ENCODE results near the gene SRGAP3.

Gene SRGAP3

DNA sequence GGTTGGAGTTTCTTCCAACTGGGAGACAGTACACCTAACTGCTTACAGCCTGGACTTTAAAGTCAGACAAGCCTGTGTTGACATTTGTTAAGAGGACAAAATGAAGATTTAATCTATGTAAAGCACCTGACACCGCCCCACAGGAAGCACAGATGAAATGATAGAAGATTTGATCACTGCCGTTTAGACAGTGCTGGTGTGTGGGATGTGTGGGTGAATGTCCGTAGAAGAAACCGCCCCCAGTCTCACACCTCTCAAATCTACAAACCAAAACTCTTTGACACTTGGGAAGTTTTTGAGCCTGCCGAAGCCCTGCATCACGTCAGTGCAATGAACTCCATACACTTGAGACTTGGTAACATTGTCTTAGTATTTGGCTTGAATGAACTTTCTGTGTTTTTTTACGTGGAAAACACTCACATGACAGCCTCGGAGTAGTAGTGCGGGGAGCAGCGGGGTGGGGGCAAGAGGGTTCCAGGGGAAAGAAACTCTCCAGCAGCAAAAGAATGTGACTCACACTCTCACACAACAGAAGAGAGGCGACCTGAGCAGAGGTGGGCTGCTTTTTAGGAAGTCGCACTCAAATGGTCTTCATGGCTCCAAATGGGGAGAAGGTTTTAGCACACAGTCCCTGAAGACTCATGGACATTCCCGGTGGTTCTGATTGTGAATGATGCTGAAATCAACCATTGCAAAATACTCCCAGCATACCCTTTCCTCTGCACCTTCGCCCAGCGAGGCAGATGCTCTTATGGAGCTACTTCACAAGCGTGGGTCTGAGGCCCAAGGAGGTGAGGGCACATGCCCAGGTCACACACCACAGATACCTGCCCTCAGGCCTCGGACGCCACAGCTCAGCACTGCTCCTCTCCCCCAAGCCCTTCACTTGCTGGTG, 79.2 kb downstream of the SRGAP3 start:
- DNase-seq = no peak

DNA sequence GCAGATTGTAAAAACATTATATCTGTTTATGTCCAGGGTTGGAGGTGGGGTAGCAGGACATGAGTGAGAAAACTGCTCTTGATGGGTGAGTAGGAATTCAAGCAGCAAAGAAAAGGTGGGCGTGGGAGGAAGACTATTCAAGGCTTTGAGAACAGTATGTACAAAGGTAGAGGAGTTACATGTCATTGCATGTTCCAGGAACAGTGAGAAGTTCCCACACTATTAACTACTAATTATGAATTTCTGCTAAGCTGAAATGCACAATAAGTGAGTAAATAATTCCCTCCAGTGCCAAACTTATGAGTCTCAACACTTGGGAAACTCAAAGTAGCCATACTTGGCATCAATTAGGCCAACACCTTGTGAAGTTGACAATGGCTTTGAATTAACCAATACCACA, 80.1 kb downstream of the SRGAP3 start:
- no peak for DNase-seq

DNA sequence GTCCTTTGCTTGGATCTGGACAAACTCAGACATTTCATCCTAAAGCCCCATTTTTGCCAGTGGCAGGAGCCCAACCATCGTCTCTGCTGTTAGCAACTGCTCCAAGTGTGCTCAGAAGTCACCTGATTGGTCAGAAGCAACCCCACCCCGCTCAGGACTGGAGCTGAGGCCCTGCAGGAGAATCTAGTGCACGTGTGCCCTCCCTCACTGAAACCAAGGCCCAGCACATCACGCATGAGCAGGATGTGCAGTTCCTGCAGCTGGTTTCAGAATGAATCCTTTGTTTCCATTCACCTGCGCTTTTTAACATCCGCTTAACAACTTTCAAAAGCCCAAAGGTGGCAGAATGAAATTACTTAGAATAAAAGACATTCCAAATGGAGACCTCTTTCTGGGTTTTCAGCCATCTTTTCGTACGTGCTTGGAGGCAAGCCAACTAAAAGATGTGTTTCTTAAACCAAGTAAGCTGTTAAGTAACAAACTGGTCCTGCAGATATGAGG, 81.2 kb downstream of the SRGAP3 start:
- DNase-seq = peak in 1 of 4 experiments; percentile 5

DNA sequence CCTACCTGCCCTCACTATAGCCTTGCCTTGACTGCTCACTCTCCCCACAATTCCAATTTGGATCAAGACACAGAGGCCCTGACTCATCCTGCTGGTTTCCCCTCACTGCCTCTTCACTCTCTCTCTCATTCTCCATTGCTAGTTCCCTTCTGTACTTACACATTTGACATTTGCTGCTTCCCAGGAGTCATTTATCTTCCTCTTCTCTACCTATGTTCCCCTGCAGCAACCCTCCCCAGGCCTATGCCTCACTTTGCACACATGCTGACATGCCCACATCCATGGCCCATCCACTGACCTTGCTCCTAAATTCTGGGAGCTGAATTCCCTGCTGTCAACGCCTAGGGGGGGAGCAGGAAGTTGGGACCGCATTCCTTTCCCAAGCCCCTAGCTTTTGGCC, 82.2 kb downstream of the SRGAP3 start:
- DNase-seq = no peak

DNA sequence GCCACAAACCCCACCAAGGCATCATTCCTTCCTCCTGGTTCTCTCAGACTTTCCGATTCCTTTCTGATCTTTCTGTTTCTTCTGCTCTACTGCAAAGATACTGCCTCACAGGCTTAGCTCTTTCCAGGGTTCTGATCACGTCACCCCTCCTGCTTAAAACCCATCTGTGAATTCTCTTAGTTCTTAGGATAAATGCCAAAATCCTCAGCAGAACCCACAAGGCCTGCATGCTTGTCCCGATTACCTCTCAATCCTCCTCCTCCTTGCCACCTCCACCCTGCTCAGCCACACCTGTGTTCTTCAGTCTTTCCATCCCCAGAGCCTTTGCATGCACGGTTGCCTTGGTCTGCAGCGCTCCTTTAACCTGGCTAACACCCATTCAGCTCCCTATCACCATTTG, 84.0 kb downstream of the SRGAP3 start:
- DNase-seq = no peak

DNA sequence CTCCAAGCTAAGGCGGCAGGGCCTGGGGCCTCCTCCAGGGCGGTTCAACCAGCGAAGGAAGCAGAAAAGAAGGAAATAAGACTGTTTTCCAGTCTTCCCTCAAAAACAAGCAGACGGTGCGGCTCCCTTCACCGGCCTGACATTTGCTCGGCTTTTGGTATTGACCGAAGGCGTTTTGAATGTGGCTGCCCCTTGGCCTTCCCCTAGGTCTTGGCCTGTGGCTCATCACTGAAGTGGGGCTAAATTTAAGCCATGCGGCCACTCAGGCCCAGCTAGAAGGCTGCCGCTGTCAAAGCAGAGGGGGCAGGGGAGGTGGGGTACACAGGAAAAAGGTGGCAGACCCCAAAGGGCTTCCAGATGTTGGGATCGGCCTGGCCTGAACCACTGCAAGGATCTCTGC, 86.2 kb downstream of the SRGAP3 start:
- DNase-seq = no peak

DNA sequence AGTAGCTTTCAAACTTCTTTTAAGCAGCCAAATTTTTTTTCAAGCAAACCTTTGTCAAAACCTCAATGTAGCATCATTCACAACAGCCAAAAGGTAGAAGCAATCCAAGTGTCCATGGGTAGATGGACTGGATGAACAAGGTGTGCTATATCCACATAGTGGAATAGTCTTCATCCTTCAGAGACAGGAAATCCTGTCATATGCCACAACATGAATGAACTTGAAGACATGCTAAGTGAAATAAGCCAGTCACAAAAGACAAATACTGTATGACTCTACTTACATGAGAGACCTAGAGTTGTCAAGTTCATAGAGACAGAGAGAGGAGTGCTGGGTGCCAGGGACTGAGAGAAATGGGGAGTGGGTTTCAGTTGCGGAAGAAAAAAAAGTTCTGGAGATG, 87.6 kb downstream of the SRGAP3 start:
- DNase-seq = no peak

DNA sequence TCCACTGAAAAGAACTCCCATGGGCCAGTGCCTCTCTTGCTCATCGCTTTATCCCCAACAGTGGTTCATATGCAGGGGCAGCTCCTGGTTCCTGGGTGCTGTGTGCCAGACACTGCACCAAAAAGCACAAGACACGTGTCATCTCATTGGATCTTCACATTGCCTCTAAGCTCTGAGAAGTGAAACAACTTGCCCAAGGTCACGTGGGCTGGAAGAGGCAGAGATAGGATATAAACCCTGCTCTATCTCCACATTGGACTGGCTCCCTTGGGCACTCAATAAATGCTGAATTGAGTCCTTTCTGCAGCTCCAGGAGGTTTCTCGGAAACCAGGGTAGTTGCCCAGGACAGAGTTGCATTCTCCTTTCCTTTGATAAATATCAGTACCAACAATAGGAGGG, 88.1 kb downstream of the SRGAP3 start:
- DNase-seq = no peak

DNA sequence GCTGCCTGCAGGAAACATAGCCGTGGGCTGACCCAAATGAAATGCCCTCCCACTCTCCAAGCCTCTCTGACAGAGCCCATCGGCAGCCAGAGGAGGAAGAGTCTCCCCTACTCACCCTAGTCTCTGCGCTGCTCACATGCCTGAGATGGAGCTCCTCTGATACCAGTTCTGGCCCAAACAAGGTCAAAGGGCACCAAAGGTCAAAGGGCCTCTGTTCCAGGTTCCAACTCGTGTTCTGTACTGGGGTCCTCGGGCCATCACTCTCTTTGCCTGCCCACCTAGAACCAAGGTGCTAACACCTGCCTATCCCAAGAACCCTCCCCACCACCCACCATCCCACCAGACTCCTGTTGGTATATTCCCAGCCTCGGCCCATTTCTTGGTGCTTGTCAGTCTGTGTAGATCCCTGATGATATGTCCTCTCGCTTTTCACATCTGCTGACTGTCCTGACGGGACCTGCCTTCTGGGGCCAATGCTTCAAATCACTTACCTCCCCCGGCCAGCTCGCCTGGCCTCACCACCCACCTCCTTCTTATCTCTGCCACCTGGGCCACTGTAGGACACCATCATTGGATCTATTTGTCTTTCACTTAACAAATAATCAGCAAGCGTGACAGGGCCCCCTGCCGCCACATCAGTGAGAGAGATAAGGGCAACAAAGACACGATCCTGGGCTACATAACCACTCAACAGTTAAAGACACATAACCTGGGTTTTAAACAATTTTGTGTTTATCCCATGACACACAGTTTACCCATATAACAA, 90.4 kb downstream of the SRGAP3 start:
- no peak for DNase-seq

DNA sequence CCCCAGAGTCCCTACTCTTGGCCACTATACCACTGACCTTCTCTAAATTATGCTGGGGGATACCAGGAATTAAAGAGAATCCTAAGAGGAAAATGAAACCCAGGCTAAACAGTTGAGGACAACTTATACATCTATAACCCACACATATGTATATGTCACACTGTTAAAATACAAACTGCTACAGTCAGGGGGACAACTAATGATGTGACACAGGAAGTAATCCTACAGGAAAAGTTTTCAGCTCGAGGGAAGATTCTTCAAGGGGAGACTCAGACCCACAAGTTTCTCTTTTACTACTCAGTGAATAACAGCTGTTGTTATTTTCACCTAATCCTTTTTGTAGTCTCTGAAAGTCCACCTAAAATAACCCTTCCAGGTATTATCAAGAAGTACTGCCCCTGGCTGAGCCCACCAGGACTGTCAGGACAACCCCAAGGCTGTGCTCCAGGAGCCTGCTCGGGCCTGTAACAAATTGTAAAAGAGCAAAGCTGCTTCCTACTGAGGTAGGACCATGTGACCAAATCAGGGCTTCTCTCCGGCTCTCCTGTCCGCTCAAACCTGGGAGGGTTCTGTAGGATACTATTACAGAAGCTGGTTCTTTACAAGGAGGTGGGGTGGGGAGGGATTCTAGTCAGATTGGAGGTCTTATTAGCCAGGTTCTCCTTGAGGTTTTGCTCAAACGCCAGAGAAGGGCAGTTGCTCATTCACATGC, 91.6 kb downstream of the SRGAP3 start:
- no peak for DNase-seq

DNA sequence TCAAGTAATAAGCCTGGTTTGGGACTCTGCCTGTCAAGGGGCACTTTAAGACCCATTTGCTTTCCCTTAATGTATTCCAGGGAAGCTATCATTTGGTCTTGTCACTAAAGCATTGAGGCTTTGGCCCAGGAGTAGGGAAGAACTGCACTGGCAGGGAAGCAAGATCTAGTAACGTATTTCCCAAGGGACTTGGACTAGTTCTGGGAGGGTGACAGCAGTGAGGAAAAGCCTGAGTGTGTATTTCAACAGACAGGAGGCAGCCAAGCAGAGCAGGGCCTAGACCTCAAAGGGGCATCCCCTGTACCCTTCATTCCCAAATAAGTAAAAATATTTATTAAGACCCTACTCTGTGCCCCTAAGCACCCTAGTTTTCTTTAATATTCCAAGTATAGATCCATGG, 92.8 kb downstream of the SRGAP3 start:
- DNase-seq = no peak

DNA sequence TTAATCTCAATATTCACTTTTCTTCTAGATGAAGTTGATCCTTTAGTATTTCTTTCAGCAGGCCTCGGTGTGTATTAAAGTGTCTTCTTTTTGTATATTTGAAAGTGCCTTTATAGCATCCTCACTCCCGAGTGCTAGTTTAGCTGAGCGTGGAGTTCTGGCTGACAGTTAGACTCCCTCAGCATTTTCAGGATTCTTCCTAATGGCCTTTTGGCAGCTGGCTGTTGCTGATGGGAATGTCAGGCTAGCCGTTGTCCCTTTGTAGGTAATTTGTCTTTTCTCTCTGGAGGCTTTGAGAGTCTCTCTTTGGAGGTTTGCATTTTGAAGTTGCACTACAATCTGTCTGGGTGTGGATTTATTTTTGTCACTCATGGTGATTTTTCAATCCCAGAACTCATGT, 94.4 kb downstream of the SRGAP3 start:
- DNase-seq = no peak

DNA sequence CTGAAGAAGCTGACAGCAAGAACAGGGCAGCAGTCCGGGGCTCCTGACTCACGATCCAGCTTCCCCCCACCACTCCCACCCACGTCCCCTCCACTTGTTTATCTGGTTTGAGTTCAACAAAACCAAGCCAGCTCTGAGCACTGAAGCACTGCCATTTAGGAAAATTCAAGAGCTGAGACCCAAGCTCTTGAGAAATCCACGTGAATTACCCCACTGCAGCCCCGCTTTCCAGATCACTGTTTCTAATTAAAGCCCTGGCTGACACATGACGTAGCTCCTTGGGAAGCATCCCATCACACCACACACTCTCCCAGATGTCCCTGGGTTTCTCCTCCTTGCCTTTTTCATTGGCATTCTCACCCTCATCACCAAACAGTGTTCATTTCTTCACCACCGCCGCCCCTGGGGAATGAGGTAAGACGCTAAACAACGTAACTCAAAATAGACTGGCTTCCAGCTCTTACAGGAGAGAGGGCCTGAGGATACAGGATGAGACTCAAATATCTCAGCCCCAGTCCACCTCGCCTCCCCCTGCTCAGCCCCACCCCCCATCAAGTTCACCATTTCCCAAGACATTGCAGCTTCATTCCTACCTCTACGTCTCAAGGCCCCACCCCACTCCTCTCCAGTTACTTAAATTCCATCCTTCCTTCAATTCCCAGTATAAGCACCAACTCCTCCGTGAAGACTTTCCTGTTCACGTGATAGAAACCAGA, 95.4 kb downstream of the SRGAP3 start:
- no peak for DNase-seq

DNA sequence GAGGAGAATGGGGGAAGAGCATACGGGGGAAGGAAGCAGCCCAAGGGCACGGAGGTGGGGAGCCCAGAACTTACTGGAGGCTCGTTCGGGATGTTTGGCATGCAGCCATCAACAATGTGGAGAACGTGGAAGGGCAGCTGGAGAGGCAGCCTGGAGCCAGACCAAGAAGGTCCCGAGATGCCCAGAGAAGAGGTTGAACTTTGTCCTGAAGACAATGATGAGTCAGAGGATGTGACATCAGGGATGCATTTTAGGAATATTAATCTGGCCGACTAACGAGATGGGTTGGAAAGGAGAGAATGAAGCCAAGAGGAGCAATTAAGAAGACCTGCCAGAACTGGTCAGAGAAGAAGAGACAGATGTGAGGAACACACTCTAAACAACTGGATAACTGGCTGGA, 98.2 kb downstream of the SRGAP3 start:
- DNase-seq = no peak

DNA sequence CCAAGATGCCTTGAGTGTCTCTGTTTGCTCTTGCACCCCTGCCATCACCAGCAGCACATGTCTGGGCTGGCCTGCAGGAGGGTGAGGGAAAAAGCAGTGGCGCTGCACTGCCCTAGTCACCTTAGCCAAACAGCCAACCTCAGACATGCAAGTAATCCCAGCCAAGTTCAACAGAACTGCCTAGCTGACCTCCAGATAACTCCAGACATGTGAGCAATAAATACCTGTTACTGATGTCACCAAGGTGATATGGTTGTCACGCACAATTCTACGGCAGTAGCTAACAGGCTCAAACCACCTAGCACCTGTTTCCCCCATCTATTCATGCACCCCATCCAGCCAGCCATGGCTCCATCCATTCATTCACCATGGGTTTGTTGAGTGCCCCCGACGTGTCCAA, 99.9 kb downstream of the SRGAP3 start:
- no peak for DNase-seq

DNA sequence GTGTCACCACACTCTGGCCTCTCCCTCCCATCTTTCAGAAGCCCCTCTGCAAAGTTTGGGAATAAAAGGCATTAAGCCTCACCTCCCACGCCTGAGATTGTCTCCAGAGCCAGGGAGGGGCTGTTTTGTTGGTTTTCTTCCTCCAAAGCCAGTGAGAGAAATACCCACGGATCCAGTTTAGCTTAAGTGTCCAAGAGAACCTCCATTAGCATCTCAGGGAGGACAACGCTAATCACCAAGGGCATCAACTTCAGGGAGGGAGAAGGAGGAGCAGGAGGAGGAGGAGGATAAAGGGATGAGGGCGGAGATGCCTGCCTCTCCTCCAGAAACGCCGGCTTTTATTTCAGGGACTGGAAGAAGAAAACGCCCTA, 101.6 kb downstream of the SRGAP3 start:
- no peak for DNase-seq

DNA sequence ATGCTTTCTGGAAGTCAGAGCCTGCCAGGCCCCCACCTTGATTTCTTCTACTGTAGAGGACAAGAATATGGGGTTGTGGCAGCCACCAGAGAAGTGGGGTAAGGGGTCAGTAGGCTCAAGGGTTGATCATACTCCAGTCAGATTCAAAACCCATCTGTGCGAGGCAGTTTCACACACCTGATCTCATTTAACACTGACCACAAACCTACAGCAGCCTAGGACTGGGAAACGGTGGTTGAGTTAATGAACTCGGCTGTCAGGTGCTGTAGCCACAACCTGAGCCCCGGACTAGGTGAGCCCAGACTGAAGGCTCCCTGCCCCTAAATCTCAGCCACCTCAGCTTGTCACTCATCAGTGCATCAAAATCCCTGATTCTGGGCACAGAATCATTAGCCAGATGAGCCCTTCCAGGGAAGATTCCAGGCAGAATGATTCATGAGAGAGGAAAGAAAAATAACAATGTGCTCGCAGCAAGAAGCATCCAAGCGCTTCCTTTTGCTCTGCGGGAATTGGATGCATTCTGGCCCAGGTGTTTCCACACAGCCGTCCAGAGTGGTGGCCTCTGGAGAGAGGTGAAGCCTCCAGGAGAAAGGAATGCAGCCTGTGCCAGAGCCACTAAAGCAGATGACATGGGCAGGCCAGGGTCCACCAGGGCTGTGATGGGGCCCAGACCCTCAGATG, 102.1 kb downstream of the SRGAP3 start:
- no peak for DNase-seq

DNA sequence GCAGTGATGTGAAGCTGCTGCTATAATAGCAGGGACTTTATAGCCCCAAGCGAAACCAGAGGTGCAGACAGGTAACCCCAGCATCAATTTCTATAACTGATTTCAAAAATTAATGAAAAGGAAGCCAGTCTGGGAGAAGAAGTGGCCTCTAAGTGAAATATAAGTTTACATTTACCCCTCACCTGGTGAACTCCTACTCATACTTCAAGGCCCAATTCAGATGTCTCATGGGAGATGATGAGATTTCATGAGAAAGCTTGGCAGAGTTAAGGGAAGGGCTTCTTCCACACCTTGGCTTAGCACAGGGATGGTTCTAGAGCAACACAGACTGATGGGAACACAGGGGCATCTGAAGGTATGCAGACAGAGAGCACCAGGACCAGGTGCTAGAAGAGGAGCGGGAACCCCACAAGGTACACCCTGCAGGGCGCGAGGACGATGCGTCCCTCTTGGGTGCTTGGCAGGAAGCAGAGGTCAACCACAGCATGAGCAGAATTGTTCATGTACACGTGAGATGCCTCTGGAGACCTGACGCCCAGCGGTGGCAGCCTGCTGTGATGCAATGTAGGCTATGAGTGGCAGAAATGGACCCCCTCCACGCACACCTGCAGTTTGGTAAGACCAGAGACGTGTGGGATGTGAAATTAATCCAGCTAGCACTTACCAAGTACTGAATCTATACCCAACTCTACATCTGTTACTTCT, 102.9 kb downstream of the SRGAP3 start:
- no peak for DNase-seq

DNA sequence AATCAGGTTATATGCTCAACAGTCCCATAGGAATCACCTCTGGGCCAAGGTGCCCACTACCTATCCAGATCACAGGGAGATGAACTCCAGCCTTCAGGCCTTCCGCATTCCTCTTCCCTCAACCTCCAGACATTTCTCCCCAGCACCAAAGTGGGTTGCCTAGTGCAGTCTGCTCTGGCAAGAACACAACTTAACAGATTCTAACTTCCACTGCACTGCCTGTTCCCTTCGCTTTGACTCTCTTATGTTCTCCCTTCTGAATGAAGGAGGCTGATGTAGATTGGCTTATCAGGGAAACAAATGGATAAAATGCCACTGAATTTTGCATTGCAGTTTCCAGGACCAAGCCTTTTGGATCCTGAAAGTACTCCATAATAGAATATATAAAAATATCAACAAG, 106.3 kb downstream of the SRGAP3 start:
- no peak for DNase-seq

DNA sequence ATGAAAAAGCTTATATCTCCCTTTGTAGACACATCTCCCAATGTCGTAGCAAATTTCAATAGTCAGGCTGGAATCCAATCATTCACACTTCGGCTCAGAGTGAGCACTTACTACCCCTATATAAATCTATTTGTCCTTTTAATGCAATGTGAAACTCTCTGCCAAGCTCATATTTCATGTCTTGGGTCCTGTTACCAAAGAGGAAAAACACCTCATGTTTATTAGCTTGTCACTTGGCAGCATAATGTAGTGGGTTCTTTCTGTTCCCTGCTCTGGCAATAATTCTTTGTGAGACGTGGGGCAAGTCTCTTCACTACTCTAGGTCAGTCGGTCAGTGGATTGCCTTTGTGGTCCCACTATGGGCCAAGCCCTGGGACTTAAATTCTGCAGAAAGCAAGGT, 107.1 kb downstream of the SRGAP3 start:
- no peak for DNase-seq

DNA sequence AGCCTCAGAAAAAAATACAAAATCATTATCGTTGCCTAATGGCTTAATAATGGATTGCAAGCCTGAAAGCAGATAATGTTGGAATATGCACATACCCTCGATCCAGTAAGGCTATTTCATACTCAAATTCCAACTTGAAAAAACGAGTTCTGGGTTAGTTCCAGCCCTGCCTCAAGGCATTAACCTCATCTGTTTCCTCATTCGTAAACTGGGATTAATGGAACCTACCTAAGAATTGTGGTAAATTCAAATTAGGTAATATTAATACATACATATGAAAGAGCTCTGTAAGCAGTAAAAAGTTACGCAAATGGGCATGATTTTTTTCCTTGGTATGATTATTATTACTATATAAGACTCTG, 107.5 kb downstream of the SRGAP3 start:
- DNase-seq = no peak

DNA sequence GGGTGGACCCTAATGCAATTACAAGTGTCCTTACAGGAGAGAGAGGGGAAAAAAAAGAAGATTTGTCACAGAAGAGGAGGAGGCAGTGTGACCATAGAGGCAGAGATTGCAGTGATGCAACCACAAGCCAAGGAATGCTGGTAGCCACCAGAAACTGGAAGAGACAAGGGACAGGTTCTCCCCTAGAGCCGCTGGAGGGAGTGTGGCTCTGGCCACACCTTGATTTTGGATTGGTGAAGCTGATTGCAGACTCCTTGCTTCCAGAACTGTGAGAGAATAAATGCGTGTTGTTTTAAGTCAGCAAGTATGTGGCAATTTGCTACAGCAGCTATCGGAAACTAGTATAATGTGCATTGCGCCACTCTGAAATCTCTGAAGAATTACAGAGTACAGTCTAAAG, 110.1 kb downstream of the SRGAP3 start:
- DNase-seq = no peak
